ENCODE measurements around the gene IFT57. TPM values are rescaled to one million over a fixed set of nuclear protein-coding genes. Genes with fewer than 3 reads are reported as not detected.

IFT57 gene
- total and polyA plus RNA-seq, 9 of the 15 experiments (the other 6 are each of a cell fraction or from before 2014, with no cell fraction given), result 1.5 to 20.1 (median 9.9) TPM

GRCh38 chr3:108184824-108185223, 37.4 kb downstream of the IFT57 start (continued):
- TF ChIP-seq MED1 (CRISPR knock-in tag; IDR thresholded peaks at IDR 0.05; ENCODE audit: borderline replicate concordance), result no peak
- TF ChIP-seq PRDM10 (IDR thresholded peaks at IDR 0.05; ENCODE audit: partially characterized antibody), result no peak
- TF ChIP-seq RUNX1 (IDR thresholded peaks at IDR 0.05; ENCODE audit: low read depth), result no peak

DNA sequence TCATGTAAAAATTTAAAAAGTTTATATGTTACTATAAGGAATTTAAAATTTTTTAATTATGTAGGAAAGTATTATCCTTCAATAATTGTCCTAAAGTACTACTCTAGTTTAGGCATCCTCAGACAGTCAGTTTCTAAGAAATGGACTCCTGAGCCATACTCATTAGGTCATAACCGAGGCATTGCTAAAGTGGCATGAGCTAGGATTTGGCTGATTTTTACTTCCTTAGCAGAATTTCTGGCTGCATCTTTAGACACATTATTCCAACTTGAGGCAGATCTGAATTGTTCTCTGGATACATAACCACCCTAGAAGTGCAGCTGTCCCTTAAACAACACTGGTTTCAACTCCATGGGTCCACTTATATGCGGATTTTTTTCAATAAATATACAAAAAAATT, 38.3 kb downstream of the IFT57 start:
- no peaks in the 10 kb centered on the region for H3K9me1 ChIP-seq (ENCODE audit: control insufficient read depth, insufficient read depth, low read length)
- H3K27ac ChIP-seq (ENCODE audit: extremely low read depth, low read depth, low read length), result no peak overlapping the region
- H4K20me1 ChIP-seq (replicated peaks; ENCODE audit: control insufficient read depth, insufficient read depth, low read length), result no peaks in the 10 kb centered on the region
- no peak for ATAC-seq
- H3K4me3 ChIP-seq, result no peak overlapping the region
- TF ChIP-seq MCM2 (IDR thresholded peaks at IDR 0.05; ENCODE audit: low read depth), result no peak
- TF ChIP-seq ZNF277 (CRISPR knock-in tag; IDR thresholded peaks at IDR 0.05; ENCODE audit: borderline replicate concordance), result no peak
- no peak for TF ChIP-seq AFF1 (IDR thresholded peaks at IDR 0.05; ENCODE audit: low read depth in 1 of 2, partially characterized antibody in 2 of 2)
- no peak for TF ChIP-seq POU5F1 (IDR thresholded peaks at IDR 0.05; ENCODE audit: borderline replicate concordance, low read depth, low read length, partially characterized antibody)
- TF ChIP-seq ZNF639 (CRISPR knock-in tag; conservative IDR thresholded peaks at IDR 0.05 in 1 of 2, IDR thresholded peaks at IDR 0.05 in 1 of 2), result no peak
- TF ChIP-seq LEF1 (IDR thresholded peaks at IDR 0.05), result no peak
- H3K9ac ChIP-seq (ENCODE audit: insufficient read depth in 1 of 2, low read depth in 2 of 2, low read length in 2 of 2), result no peak overlapping the region
- POLR2A ChIA-PET, result no interaction called here
- no peak for DNase-seq (ENCODE audit: extremely low read depth in 1 of 4, low spot score in 3 of 4)
- H2AFZ ChIP-seq (ENCODE audit: low read depth, low read length), result no peak overlapping the region
- H3K36me3 ChIP-seq (ENCODE audit: control insufficient read depth, insufficient read depth, low read length), result no peaks in the 10 kb centered on the region
- intact Hi-C loops (cut with micrococcal nuclease) (no loop called here), in situ Hi-C loops (cut with MboI) (no loop called here)
- no peaks in the 10 kb centered on the region for H3K27me3 ChIP-seq (ENCODE audit: control insufficient read depth in 2 of 2, insufficient read depth in 2 of 2, low read length in 2 of 2)
- H3K9me3 ChIP-seq (replicated peaks; ENCODE audit: control insufficient read depth, insufficient read depth, low read depth, low read length), result no peaks in the 10 kb centered on the region
- WGBS (ENCODE audit: insufficient coverage, low coverage, missing lambda C conversion rate), result 17% methylated on average over 2 of the region's 2 CpGs
- H3K4me2 ChIP-seq (ENCODE audit: insufficient read depth, low read length), result no peak overlapping the region
- no peaks in the 10 kb centered on the region for H3K79me2 ChIP-seq (ENCODE audit: control insufficient read depth, insufficient read depth, low read length)
- CTCF ChIA-PET (ENCODE audit: low intra/inter-chr PET ratio), result no interaction called here
- no peaks in the 10 kb centered on the region for H3K4me1 ChIP-seq (replicated peaks in 1 of 2; ENCODE audit: control insufficient read depth in 2 of 2, insufficient read depth in 2 of 2, low read length in 2 of 2)
- no peak for FAIRE-seq
- BruUV-seq (replicated peaks), result no TSS peak
